ENCODE measurements around the gene PID1.

PID1 gene

DNA sequence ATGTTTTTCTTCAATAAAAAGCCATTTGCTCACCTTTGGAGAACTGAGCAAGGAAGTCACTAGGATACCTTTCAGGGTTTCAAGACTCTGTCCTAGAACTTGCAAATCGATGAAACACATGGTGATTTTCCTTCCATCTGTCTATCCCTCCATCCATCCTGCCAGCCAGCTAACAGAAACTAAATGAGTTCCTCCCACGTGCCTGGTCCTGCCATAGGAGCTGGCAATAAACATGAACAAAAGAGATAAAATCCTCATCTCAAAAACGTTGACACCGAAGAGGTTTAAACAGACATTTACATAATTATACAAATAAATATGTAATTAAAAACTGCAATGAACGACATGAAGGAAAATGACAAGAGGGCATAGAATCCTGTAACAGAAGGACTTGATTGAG is 249.0 kb downstream of the PID1 start:
- DNase-seq (ENCODE audit: low spot score): no peak

DNA sequence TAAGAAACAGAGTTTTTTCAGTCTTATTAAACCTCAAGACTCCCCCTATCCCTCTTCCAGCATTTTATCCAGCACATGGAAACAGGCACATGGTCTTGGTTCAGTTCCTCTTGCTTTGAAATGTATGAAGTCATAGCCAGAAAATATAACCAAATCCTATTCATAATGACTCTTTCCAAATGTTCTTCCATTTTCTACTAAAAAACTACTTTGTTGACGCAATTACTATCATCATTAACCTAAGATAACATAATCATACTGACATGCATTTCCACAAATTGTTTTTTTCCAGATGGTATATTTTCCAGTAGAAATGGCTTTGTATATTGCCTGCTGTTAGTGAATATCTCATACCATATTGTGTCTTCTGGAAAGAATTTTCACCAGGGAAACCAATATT is 261.3 kb downstream of the PID1 start:
- no peak for DNase-seq (ENCODE audit: low spot score)

DNA sequence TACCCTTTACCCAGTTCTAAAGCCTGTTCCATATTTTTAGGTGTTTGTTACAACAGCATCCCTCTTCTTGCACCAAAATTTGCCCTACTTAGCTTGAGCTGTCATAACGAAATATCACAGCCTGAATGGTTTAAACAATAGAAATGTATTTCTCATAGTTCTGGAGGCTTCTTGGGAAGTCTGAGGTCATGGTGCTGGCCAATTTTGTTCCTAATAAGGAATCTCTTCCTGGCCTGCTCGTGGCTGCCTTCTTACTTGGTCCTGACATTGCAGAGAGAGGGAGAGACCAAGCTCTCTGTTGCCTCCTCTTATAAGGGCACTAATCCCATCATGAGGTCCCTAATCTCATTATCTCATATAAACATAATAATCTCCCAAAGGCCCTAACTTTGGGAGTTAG is 267.8 kb downstream of the PID1 start:
- peak; percentile 7 for DNase-seq (ENCODE audit: low spot score)

DNA sequence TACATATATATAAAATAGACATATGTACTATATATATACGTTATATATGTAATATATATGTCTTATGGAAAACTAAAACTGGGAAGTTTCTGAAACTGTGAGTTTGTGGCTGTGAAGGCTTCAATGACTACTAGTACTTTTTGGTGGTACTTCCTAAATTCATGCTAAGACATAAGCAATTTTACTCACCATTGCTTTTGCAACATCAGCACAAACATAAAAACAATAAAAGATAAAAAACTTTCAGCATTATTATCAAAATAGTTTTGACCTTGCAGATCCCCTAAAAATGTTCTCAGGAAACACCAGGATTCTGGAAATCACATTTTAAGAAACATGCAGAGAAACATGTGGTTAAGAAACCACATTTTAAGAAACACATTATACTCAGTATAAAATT is 269.9 kb downstream of the PID1 start:
- no peak for DNase-seq (ENCODE audit: low spot score)

DNA sequence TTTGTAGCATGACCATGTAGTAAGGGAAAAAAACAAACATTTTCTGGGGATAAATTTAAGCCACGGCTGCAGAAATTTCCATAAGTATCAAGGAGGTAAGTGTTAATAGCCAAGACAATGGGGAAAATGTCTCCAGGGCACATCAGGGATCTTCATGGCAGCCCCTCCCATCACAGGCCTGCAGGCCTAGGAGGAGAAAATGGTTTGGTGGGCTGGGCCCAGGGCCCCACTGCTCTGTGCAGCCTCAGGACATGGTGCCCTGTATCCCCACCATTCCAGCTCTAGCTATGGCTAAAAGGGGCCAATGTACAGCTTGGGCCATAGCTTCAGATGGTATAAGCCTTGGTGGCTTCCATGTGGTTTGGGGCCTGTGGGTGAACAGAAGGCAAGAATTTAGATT is 271.8 kb downstream of the PID1 start:
- DNase-seq (ENCODE audit: low spot score): no peak

DNA sequence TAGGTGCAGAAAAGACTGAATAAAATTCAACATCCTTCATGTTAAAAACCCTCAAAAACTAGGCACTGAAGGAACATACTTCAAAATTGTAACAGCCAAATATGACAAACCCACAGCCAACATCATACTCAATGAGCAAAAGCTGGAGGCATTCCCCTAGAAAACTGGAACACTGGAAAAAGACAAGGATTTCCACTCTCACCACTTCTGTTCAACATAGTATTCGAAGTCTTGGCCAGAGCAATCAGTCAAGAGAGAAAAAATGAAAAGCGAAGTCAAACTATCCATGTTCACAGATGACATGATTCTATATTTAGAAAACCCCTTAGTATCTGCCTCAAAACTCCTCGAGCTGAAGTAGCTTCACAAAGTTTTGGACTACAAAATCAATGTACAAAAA is 282.3 kb downstream of the PID1 start:
- no peak for DNase-seq (ENCODE audit: low spot score)

DNA sequence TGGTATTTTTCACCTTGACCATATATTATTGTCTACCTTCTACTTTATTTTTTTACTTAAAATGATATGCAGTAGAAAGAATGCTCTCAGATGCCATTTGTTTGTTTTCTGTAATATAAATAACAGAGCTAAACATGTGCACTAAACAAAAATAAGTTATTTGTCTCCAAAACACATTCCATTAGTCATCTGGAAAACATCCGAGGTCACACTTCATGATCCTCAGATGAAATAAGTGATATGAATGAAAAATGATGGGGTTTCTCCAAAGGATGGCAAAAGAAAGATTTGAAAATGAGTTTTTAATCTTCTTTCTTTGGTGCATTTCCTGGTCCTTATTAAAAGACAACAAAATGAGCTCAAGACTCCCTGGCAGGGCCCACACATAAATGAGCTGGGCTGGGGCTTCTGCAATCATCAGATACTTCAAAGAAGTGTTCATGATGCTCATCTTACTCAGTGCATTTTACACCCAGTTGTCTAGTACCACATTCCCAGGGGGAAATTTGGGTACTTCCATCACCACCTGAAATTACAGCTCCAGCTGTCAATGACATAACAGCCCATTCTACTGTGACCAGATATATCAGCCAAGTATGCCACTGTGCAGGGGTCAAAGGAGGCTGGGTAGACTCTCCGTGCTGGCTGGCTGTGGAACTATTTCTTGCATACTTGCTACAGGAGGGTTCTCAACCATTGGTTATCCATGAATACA is 283.5 kb downstream of the PID1 start:
- no peak for DNase-seq (ENCODE audit: low spot score)

DNA sequence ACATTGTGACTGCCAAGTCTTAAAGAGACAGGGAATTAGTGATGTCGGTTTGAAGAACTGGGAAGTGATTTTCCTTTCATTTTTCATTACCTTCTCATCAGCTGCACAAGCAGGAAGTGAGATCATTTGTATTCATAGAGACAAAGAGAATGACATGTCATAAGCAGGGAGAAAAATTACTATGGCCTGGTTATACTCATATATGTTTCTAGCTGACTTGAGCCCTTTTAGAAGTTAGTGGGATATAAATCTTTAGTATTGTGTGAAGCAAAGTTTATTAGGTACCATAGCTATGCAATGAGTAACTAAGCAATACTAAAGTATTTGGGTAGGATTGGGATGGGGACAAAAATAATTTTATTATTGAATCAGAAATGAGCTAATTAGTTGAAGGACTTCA is 284.1 kb downstream of the PID1 start:
- no peak for DNase-seq (ENCODE audit: low spot score)

DNA sequence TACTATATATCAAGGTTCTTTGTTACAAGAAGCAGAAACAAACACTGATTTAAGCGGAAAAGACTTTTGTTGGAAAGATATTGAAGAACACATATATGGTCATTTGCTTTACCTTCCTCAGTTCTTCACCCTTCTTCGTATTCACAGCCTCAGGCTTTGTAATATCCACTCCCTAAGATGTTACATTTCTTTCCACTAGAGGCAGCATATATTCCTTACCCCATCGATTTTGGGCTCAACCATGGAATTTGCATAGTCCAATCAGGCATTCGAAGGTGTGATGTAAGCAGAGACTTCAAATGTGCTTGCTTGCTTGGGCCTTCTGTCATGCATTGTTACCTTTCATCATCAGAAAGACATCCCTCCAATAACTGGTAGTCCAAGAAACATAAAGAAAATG is 287.4 kb downstream of the PID1 start:
- DNase-seq (ENCODE audit: low spot score): no peak

DNA sequence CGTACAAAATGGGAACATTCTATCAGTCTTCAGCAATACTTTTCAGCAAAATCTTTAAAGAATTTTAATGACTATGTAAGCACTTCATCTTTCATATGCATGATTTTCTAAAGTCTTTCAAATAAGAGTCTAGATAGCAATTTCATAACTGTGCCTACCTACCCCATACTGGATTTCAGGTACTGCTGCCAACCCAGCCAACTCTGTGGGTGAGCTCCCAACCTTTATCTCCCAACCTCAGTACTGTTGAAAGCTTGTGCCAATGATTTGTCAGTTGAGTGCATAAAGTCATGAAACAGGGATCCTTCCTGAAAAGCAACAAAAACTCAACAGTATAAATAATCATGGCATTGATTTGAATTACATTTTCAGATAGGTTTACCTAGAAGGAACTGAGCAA is 296.9 kb downstream of the PID1 start:
- DNase-seq (ENCODE audit: low spot score): no peak

Measured in hepatic stellate cell (primary cell).